Aorta (tissue), 5 donors: ENCODE results near the gene DYNC2LI1. TPM values are rescaled to one million over a fixed set of nuclear protein-coding genes. Genes with fewer than 3 reads are reported as not detected.

ENCODE experiments used
- ATAC-seq: fragments of 200-7000 bp; cut with Tn5 transposase; one replicate; pipeline ENCODE4 v1.9.1; 2022; ENCODE audit warnings: moderate library complexity; ENCODE audit not compliant: low FRiP score
- DNase-seq, 2 donors: peaks; one replicate each; pipeline ENCODE4 v3.0.0-alpha.2; 2020
- H3K27ac ChIP-seq, 2 donors: one replicate each; pipeline ENCODE4 v1.5.1; 2013; ENCODE audit warnings: low read length in 2 of 2, mild to moderate bottlenecking in 2 of 2, moderate library complexity in 2 of 2, control low read depth in 1 of 2, inconsistent platforms in 1 of 2, low read depth in 1 of 2
- H3K27me3 ChIP-seq, 2 donors: one replicate each; pipeline ENCODE4 v1.6.1; 2013; ENCODE audit warnings: control low read depth in 1 of 2, low read length in 1 of 2, mild to moderate bottlenecking in 1 of 2, moderate library complexity in 1 of 2; ENCODE audit not compliant: insufficient read depth in 2 of 2, control insufficient read depth in 1 of 2
- H3K36me3 ChIP-seq, 2 donors: one replicate each; pipeline ENCODE4 v1.6.1; 2013; ENCODE audit warnings: control low read depth in 1 of 2, low read length in 1 of 2, mild to moderate bottlenecking in 1 of 2; ENCODE audit not compliant: insufficient read depth in 2 of 2, control insufficient read depth in 1 of 2
- H3K4me1 ChIP-seq, 2 donors: one replicate each; pipeline ENCODE4 v1.6.1; 2013; ENCODE audit warnings: low read length in 2 of 2, control low read depth in 1 of 2, mild to moderate bottlenecking in 1 of 2, moderate library complexity in 1 of 2; ENCODE audit not compliant: insufficient read depth in 2 of 2, control insufficient read depth in 1 of 2
- H3K4me3 ChIP-seq, 2 donors: one replicate each; pipeline ENCODE4 v1.5.1; 2013; ENCODE audit warnings: low read length in 2 of 2, control low read depth in 1 of 2, mild to moderate bottlenecking in 1 of 2
- H3K9me3 ChIP-seq: one replicate; pipeline ENCODE4 v1.6.1; 2013; ENCODE audit warnings: mild to moderate bottlenecking, low read length; ENCODE audit not compliant: control insufficient read depth
- WGBS, 2 donors: extraction: QIAGEN DNeasy Blood & Tissue Kit; methylation state at CpG; one replicate each; pipeline ENCODE4 v1.1.7; 2013; 5-methylcytosine and 5-hydroxymethylcytosine counted together
- intact Hi-C, 2 donors: fragments of 100-400 bp; cut with DNase I; formaldehyde crosslinking; loops; one replicate each; pipeline versions ENCODE4 v1.14.2 to v1.15.0; 2022
- polyA plus RNA-seq, 2 donors: library from polyadenylated mRNA; stranded (reverse); fragments of 200-250 nt; gene quantifications; one replicate each; pipeline ENCODE4 v1.2.3, GENCODE V29; 2013
- total RNA-seq, 2 donors: library from RNA; stranded (reverse); fragmentation: NEBNext Ultra II Directional; extraction: Animal tissue kit (Norgen Biotek cat#: 25700); gene quantifications; one replicate each; pipeline ENCODE4 v1.2.1, GENCODE V29; 2021
- donor health status: healthy with polysubstance abuse.
- donor health status: Bipolar disorder and iron deficiency.
- donor health status: DM: no; HTN: no; CAD: no.
- donor health status: DM: no; HTN: no; CAD: no.
- donor health status: DM: yes; HTN: yes; CAD: no.

DYNC2LI1 gene
- total and polyA plus RNA-seq, 4 donors: 8.8 to 44.3 (median 27.4) TPM

GRCh38 chr2:43754180-43754579, 19.7 kb upstream of the DYNC2LI1 start:
- Histone ChIP-seq H3K27ac (no peak overlapping the region), H3K4me1 (peaks cover 0 to 2% of the 10 kb centered on the region in 2 donors), H3K4me3 (no peak overlapping the region), H3K9me3 (no peaks in the 10 kb centered on the region), H3K36me3 (peaks cover 0 to 3% of the 10 kb centered on the region in 2 donors), H3K27me3 (no peaks in the 10 kb centered on the region)
- ATAC-seq (no peak), DNase-seq (no peak)
- intact Hi-C loops: no loop called here
- 77 to 81% methylated on average over 7 of the region's 7 CpGs for WGBS, 2 donors

GRCh38 chr2:43758739-43759138, 15.1 kb upstream of the DYNC2LI1 start:
- WGBS, 2 donors: 15 to 32% methylated on average over 3 of the region's 3 CpGs

GRCh38 chr2:43759195-43759594, 14.6 kb upstream of the DYNC2LI1 start:
- no peak for DNase-seq
- intact Hi-C loops: no loop called here
- Histone ChIP-seq H3K4me3 (no peak overlapping the region), H3K4me1 (peaks cover 0 to 3% of the 10 kb centered on the region in 2 donors), H3K9me3 (no peaks in the 10 kb centered on the region), H3K27ac (no peak overlapping the region), H3K36me3 (peaks cover 0 to 3% of the 10 kb centered on the region in 2 donors), H3K27me3 (no peaks in the 10 kb centered on the region)
- ATAC-seq: peak; percentile 49

More at GRCh38 chr2:43758739-43759138, 15.1 kb upstream of the DYNC2LI1 start:
- DNase-seq: no peak
- Histone ChIP-seq H3K9me3 (no peaks in the 10 kb centered on the region), H3K27me3 (no peaks in the 10 kb centered on the region), H3K36me3 (peaks cover 0 to 3% of the 10 kb centered on the region in 2 donors), H3K4me3 (no peak overlapping the region), H3K27ac (no peak overlapping the region), H3K4me1 (peaks cover 0 to 3% of the 10 kb centered on the region in 2 donors)
- peak; percentile 69 for ATAC-seq
- intact Hi-C loops: no loop called here

- Histone ChIP-seq H3K36me3 (no peaks in the 10 kb centered on the region), H3K27me3 (no peaks in the 10 kb centered on the region), H3K9me3 (no peaks in the 10 kb centered on the region), H3K27ac (no peak overlapping the region), H3K4me1 (peaks cover 0 to 7% of the 10 kb centered on the region in 2 donors), H3K4me3 (no peak overlapping the region)
- intact Hi-C loops: no loop called here
- no peak for DNase-seq
- WGBS, 2 donors: 21 to 22% methylated on average over 3 of the region's 3 CpGs
- ATAC-seq: no peak
Measured at GRCh38 chr2:43762286-43762685, 11.6 kb upstream of the DYNC2LI1 start.

- Histone ChIP-seq H3K9me3 (no peaks in the 10 kb centered on the region), H3K36me3 (no peaks in the 10 kb centered on the region), H3K4me1 (peaks cover 0 to 7% of the 10 kb centered on the region in 2 donors), H3K4me3 (no peak overlapping the region), H3K27ac (no peak overlapping the region), H3K27me3 (no peaks in the 10 kb centered on the region)
- ATAC-seq (no peak), DNase-seq (no peak)
- WGBS, 2 donors: 100% methylated on average over 2 of the region's 2 CpGs
- intact Hi-C loops: no loop called here
Measured at GRCh38 chr2:43763091-43763490, 10.7 kb upstream of the DYNC2LI1 start.

- Histone ChIP-seq H3K27me3 (no peaks in the 10 kb centered on the region), H3K27ac (no peak overlapping the region), H3K4me1 (peaks cover 0 to 4% of the 10 kb centered on the region in 2 donors), H3K36me3 (no peaks in the 10 kb centered on the region), H3K9me3 (no peaks in the 10 kb centered on the region), H3K4me3 (no peak overlapping the region)
- DNase-seq (no peak), ATAC-seq (no peak)
- intact Hi-C loops: no loop called here
- WGBS, 2 donors: 0 to 4% methylated on average over 1 of the region's 1 CpG
Measured at GRCh38 chr2:43764086-43764705, 9.6 kb upstream of the DYNC2LI1 start.

GRCh38 chr2:43766006-43766405, 7.8 kb upstream of the DYNC2LI1 start:
- intact Hi-C loops: no loop called here
- no peak overlapping the region for H3K4me3 ChIP-seq
- DNase-seq (no peak), ATAC-seq (no peak)
- no peaks in the 10 kb centered on the region for H3K9me3 ChIP-seq
- peaks cover 0 to 4% of the 10 kb centered on the region in 2 donors for H3K4me1 ChIP-seq
- no peaks in the 10 kb centered on the region for H3K27me3 ChIP-seq
- no peaks in the 10 kb centered on the region for H3K36me3 ChIP-seq
- WGBS, 2 donors: 94% methylated on average over 4 of the region's 4 CpGs
- H3K27ac ChIP-seq: no peak overlapping the region

GRCh38 chr2:43774617-43775016, 778 bp downstream of the DYNC2LI1 start:
- H3K36me3 ChIP-seq: peaks cover 0 to 2% of the 10 kb centered on the region in 2 donors
- no peak for DNase-seq
- no peak for ATAC-seq
- no peaks in the 10 kb centered on the region for H3K27me3 ChIP-seq
- no peak overlapping the region for H3K27ac ChIP-seq
- 25 to 28% methylated on average over 7 of the region's 7 CpGs for WGBS, 2 donors
- peak overlapping the region; percentile 68 to 69 for H3K4me3 ChIP-seq
- no peaks in the 10 kb centered on the region for H3K4me1 ChIP-seq
- intact Hi-C loops: no loop called here
- H3K9me3 ChIP-seq: no peaks in the 10 kb centered on the region

- Histone ChIP-seq H3K4me1 (no peaks in the 10 kb centered on the region), H3K27me3 (no peaks in the 10 kb centered on the region), H3K9me3 (no peaks in the 10 kb centered on the region), H3K27ac (no peak overlapping the region), H3K4me3 (no peak overlapping the region), H3K36me3 (peaks cover 0 to 2% of the 10 kb centered on the region in 2 donors)
- no peak for DNase-seq
- ATAC-seq: no peak
- WGBS, 2 donors: 70 to 77% methylated on average over 1 of the region's 1 CpG
- intact Hi-C loops: no loop called here
Measured at GRCh38 chr2:43776324-43776723, 2.5 kb downstream of the DYNC2LI1 start.
